Right lobe of liver (tissue), 4 donors: ENCODE data around the gene SWAP70.

ENCODE experiments used
- POLR2A ChIP-seq: fragments of 450-650 bp; IDR thresholded peaks from one replicate; pipeline ENCODE4 v1.6.1; 2017; ENCODE audit warnings: antibody characterized with exemption, mild to moderate bottlenecking
- TF ChIP-seq, protein P1 (sequence below), 4 donors: fragments of 200-600 bp in 3 of 4; fragments of 450-650 bp in 1 of 4; IDR thresholded peaks; one replicate each; pipeline versions ENCODE4 v1.5.1 to v1.8.0; 2016 to 2022; ENCODE audit warnings: antibody characterized with exemption in 4 of 4, mild to moderate bottlenecking in 2 of 4
- donor health status: DM: no; HTN: no; CAD: no.
- donor health status: DM: no; HTN: no; CAD: no.
- donor health status: DM: no; HTN: yes; CAD: no.

DNA sequence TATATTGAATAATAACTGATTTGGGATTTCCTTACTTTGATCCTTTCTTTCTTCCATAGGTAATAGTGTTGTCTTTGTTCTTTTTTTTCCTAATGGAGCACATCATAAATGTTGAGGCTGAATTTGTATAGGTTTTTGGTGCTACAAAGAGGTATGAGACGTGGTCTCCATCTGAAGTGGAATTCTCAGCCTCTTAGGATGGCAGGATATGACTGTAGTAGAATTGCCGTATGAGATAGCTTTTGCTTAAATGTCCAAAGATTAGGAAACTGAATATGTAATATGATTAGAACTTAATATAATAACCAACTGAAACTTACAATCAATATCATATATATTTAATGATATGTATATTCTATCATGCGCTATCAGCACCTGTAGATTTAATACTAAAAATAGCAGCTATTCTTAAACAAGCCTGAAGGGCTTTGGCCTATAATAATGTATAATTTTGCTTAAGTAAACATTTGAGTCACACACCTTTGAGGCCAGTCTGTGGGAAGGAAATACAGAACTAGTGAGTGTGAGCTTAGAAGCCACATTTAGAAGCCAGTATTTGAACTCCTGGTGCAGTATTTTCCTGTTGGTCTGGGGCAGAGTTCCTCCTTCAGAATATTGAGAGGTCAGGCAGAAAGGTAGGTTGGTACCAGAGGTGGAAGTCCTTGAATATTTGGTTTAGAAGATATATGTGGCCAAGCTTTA is 62.6 kb downstream of the SWAP70 start:
- TF ChIP-seq POLR2A, result no peak
- TF ChIP-seq, protein P1, sequence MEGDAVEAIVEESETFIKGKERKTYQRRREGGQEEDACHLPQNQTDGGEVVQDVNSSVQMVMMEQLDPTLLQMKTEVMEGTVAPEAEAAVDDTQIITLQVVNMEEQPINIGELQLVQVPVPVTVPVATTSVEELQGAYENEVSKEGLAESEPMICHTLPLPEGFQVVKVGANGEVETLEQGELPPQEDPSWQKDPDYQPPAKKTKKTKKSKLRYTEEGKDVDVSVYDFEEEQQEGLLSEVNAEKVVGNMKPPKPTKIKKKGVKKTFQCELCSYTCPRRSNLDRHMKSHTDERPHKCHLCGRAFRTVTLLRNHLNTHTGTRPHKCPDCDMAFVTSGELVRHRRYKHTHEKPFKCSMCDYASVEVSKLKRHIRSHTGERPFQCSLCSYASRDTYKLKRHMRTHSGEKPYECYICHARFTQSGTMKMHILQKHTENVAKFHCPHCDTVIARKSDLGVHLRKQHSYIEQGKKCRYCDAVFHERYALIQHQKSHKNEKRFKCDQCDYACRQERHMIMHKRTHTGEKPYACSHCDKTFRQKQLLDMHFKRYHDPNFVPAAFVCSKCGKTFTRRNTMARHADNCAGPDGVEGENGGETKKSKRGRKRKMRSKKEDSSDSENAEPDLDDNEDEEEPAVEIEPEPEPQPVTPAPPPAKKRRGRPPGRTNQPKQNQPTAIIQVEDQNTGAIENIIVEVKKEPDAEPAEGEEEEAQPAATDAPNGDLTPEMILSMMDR (IDR thresholded peaks at IDR 0.05), result no peak
